ENCODE measurements around the gene PTPRM. TPM values are rescaled to one million over a fixed set of nuclear protein-coding genes. Genes with fewer than 3 reads are reported as not detected.

Gene PTPRM
- total RNA-seq, 1 donor from 2014 or later, result 13.9 TPM

DNA sequence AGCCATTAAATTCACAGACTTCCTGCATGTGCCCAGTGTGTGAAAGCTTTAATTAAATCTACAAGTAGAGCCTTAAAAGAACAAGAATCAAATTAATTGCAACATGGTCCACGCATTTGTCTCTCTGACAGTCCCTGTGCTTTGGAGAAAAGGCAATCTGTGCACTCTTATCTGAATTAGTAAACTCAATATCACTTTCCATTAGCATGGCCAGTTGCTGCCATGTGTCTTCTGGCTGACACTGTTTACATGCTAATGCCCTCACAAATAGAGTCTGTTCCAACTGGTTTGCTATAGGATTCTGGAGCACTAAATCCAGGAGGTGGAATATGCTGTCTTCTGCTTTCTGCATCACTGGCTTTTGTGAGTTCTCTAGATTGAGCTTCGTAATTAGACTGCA lies 607.7 kb downstream of the PTPRM start:
- Histone ChIP-seq H3K4me3 (no peak overlapping the region), H3K4me2 (no peak overlapping the region), H3K9me3 (ENCODE audit: low read depth) (no peaks in the 10 kb centered on the region), H3K9ac (no peak overlapping the region), H2AFZ (replicated peaks) (no peak overlapping the region), H3K27me3 (no peaks in the 10 kb centered on the region), H3K79me2 (ENCODE audit: low read depth) (no peaks in the 10 kb centered on the region), H3F3A (ENCODE audit: low read depth) (no peaks in the 10 kb centered on the region), H4K20me1 (ENCODE audit: low read depth) (no peaks in the 10 kb centered on the region), H3K27ac (no peak overlapping the region), H3K36me3 (no peaks in the 10 kb centered on the region), H3K4me1 (no peaks in the 10 kb centered on the region)
- peaks cover 5% of the 10 kb centered on the region for H3K9me3 Mint-ChIP-seq
- no peak for TF ChIP-seq EZH2phosphoT487 (IDR thresholded peaks at IDR 0.05)
- TF ChIP-seq, protein P1, sequence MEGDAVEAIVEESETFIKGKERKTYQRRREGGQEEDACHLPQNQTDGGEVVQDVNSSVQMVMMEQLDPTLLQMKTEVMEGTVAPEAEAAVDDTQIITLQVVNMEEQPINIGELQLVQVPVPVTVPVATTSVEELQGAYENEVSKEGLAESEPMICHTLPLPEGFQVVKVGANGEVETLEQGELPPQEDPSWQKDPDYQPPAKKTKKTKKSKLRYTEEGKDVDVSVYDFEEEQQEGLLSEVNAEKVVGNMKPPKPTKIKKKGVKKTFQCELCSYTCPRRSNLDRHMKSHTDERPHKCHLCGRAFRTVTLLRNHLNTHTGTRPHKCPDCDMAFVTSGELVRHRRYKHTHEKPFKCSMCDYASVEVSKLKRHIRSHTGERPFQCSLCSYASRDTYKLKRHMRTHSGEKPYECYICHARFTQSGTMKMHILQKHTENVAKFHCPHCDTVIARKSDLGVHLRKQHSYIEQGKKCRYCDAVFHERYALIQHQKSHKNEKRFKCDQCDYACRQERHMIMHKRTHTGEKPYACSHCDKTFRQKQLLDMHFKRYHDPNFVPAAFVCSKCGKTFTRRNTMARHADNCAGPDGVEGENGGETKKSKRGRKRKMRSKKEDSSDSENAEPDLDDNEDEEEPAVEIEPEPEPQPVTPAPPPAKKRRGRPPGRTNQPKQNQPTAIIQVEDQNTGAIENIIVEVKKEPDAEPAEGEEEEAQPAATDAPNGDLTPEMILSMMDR (IDR thresholded peaks at IDR 0.05), result no peak
- no peak for TF ChIP-seq EZH2 (IDR thresholded peaks at IDR 0.05)
- no peak overlapping the region for H3K4me3 Mint-ChIP-seq
- DNase-seq (ENCODE audit: low spot score), result no peak
- peaks cover 47% of the 10 kb centered on the region for H3K4me1 Mint-ChIP-seq
- no peak overlapping the region for H3K27ac Mint-ChIP-seq
- H3K36me3 Mint-ChIP-seq, result peaks cover 5% of the 10 kb centered on the region
- no peaks in the 10 kb centered on the region for H3K27me3 Mint-ChIP-seq (ENCODE audit: insufficient read depth, low read depth)

DNA sequence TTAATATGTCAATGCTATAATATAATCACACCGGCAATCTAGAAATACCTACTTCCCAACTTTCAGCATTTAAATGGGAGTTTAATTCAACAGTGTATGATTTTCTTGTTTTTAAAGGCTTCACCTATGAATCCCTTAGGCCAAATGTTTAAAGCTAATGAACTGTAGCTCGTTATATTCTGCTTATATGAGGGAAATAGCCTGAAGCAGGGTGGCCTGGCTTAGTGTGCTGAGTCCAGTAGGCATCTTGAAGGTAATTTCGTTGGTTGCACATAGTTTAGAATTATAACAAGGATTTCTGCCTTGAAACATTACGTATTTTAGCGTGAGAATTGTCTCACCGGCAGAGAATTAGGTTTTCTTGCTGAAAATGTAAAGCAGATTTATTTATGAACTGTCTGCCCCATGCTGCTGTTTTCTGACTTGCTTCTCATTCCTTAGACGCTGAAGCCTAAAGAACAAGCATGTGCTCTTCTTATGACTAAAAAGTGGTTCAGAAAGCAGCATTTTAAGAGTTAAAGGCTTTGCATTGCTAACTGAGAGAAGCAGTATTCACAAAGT lies 608.5 kb downstream of the PTPRM start:
- Mint-ChIP-seq H3K4me1 (peaks cover 47% of the 10 kb centered on the region), H3K27me3 (ENCODE audit: insufficient read depth, low read depth) (no peaks in the 10 kb centered on the region), H3K4me3 (no peak overlapping the region), H3K27ac (no peak overlapping the region), H3K9me3 (peaks cover 8% of the 10 kb centered on the region), H3K36me3 (peaks cover 8% of the 10 kb centered on the region)
- Histone ChIP-seq H3K27me3 (no peaks in the 10 kb centered on the region), H3K9me3 (ENCODE audit: low read depth) (no peaks in the 10 kb centered on the region), H3K4me3 (no peak overlapping the region), H3K27ac (no peak overlapping the region), H4K20me1 (ENCODE audit: low read depth) (no peaks in the 10 kb centered on the region), H3K79me2 (ENCODE audit: low read depth) (no peaks in the 10 kb centered on the region), H3K4me2 (no peak overlapping the region), H3K9ac (no peak overlapping the region), H3K4me1 (no peaks in the 10 kb centered on the region), H3K36me3 (no peaks in the 10 kb centered on the region), H2AFZ (replicated peaks) (no peak overlapping the region), H3F3A (ENCODE audit: low read depth) (no peaks in the 10 kb centered on the region)
- DNase-seq (ENCODE audit: low spot score), result no peak
- TF ChIP-seq EZH2phosphoT487 (IDR thresholded peaks at IDR 0.05), result no peak
- TF ChIP-seq EZH2 (IDR thresholded peaks at IDR 0.05), result no peak
- TF ChIP-seq, protein P1 (IDR thresholded peaks at IDR 0.05), result no peak

DNA sequence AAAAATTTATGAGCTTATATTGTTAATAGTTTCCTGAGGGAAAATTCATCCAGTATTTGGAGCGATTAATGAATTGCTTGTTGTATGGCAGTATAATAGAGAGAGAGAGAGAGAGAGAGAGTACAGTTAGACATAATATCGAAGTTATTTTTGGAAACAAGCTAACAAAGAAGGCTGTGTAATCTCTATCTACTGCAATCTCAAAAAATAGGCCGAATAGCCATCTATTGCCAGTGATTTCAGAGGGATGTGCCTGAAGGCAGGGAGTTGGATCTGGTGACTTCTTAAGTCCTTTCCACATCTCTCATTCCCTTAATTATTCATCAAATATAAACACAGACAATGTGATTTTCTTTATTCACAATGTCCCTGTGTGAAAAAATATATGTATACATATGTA lies 609.0 kb downstream of the PTPRM start:
- H3F3A ChIP-seq (ENCODE audit: low read depth), result no peaks in the 10 kb centered on the region
- H3K36me3 ChIP-seq, result no peaks in the 10 kb centered on the region
- DNase-seq (ENCODE audit: low spot score), result no peak
- H4K20me1 ChIP-seq (ENCODE audit: low read depth), result no peaks in the 10 kb centered on the region
- H3K4me3 ChIP-seq, result no peak overlapping the region
- no peak overlapping the region for H3K4me2 ChIP-seq
- H3K27ac Mint-ChIP-seq, result no peak overlapping the region
- H3K4me1 Mint-ChIP-seq, result peaks cover 47% of the 10 kb centered on the region
- no peak overlapping the region for H3K9ac ChIP-seq
- H3K79me2 ChIP-seq (ENCODE audit: low read depth), result no peaks in the 10 kb centered on the region
- no peaks in the 10 kb centered on the region for H3K4me1 ChIP-seq
- H3K27me3 ChIP-seq, result no peaks in the 10 kb centered on the region
- no peak overlapping the region for H2AFZ ChIP-seq (replicated peaks)
- no peak overlapping the region for H3K27ac ChIP-seq
- H3K9me3 ChIP-seq (ENCODE audit: low read depth), result no peaks in the 10 kb centered on the region
- H3K4me3 Mint-ChIP-seq, result no peak overlapping the region
- TF ChIP-seq, protein P1 (IDR thresholded peaks at IDR 0.05), result no peak
- TF ChIP-seq EZH2phosphoT487 (IDR thresholded peaks at IDR 0.05) (no peak), EZH2 (IDR thresholded peaks at IDR 0.05) (no peak)
- no peaks in the 10 kb centered on the region for H3K27me3 Mint-ChIP-seq (ENCODE audit: insufficient read depth, low read depth)
- H3K9me3 Mint-ChIP-seq, result peaks cover 8% of the 10 kb centered on the region
- peaks cover 8% of the 10 kb centered on the region for H3K36me3 Mint-ChIP-seq

Data from neural progenitor cell (in vitro differentiated cells).